Bronchial epithelial cell (primary cell): ENCODE data around the gene HNRNPK. TPM values are rescaled to one million over a fixed set of nuclear protein-coding genes. Genes with fewer than 3 reads are reported as not detected.
A peak's percentile ranks its signal among the peaks of the same experiment; 100 is the strongest.

Experiments
- DNase-seq: peaks from one replicate; pipeline ENCODE4 v3.0.0-alpha.2; 2010; ENCODE audit warnings: low read depth
- FAIRE-seq: peaks from 2 replicates; lab custom pipeline; 2011; peaks lifted over from hg19 to GRCh38; lab: Jason Lieb, UNC
- H3K27me3 ChIP-seq: 2 replicates; pipeline ENCODE4 v1.5.1; 2011; ENCODE audit warnings: low read length; ENCODE audit not compliant: control insufficient read depth, insufficient read depth
- H3K36me3 ChIP-seq: 2 replicates; pipeline ENCODE4 v1.5.1; 2011; ENCODE audit warnings: low read length; ENCODE audit not compliant: control insufficient read depth, insufficient read depth
- H3K4me3 ChIP-seq: 2 replicates; pipeline ENCODE4 v1.5.1; 2011; ENCODE audit warnings: mild to moderate bottlenecking, low read depth, low read length, control low read depth
- CTCF ChIP-seq: IDR thresholded peaks from 2 replicates; pipeline ENCODE4 v1.5.1; 2011; ENCODE audit warnings: mild to moderate bottlenecking, moderate library complexity, low read length, control low read depth, inconsistent platforms; ENCODE audit not compliant: insufficient read depth, severe bottlenecking
- total RNA-seq: library from RNA; depleted of rRNA; stranded (reverse); fragments of >200 nt; gene quantifications from 2 replicates; pipeline ENCODE4 v1.2.1, GENCODE V29; 2014

Gene HNRNPK
- total RNA-seq, 1 donor from 2014 or later = 531 TPM

- H3K4me3 ChIP-seq = no peak overlapping the region
- no peak for TF ChIP-seq CTCF
- DNase-seq (no peak), FAIRE-seq (no peak)
- no peaks in the 10 kb centered on the region for H3K27me3 ChIP-seq
- no peaks in the 10 kb centered on the region for H3K36me3 ChIP-seq
Observed at GRCh38 chr9:83986195-83986594, 6.2 kb upstream of the HNRNPK start.

GRCh38 chr9:83981126-83981871, 1.3 kb upstream of the HNRNPK start:
- Histone ChIP-seq H3K4me3 (peak overlapping the region; percentile 86), H3K36me3 (peaks cover 3% of the 10 kb centered on the region), H3K27me3 (no peaks in the 10 kb centered on the region)
- no peak for TF ChIP-seq CTCF
- no peak for FAIRE-seq
- peak; percentile 89 for DNase-seq

GRCh38 chr9:83980395-83981125, 545 bp upstream of the HNRNPK start, which contains the start of gene RMI1:
RMI1 (plus strand) TSS chr9:83980805; CDS start chr9:84000987, 20,182 bp downstream.
- Histone ChIP-seq H3K27me3 (no peaks in the 10 kb centered on the region), H3K36me3 (peaks cover 5% of the 10 kb centered on the region), H3K4me3 (peak within 1 kb of the TSS; percentile 86)
- FAIRE-seq (no peak), DNase-seq (peak; percentile 86)
- TF ChIP-seq CTCF = peak; percentile 36

- no peak for TF ChIP-seq CTCF
- Histone ChIP-seq H3K27me3 (no peaks in the 10 kb centered on the region), H3K36me3 (peaks cover 13% of the 10 kb centered on the region), H3K4me3 (peak overlapping the region; percentile 86)
- FAIRE-seq (no peak), DNase-seq (peak; percentile 55)
Observed at GRCh38 chr9:83978992-83979811, 813 bp downstream of the HNRNPK start.

- H3K36me3 ChIP-seq = peaks cover 17% of the 10 kb centered on the region
- no peak for FAIRE-seq
- H3K4me3 ChIP-seq = no peak overlapping the region
- no peak for DNase-seq
- no peak for TF ChIP-seq CTCF
- H3K27me3 ChIP-seq = no peaks in the 10 kb centered on the region
Observed at GRCh38 chr9:83977196-83977595, 2.8 kb downstream of the HNRNPK start.
